Suppressor macrophage treated with lipopolysaccharide for 1 hour (primary cell): ENCODE measurements around the gene SLC46A2.

Experiments
- DNase-seq, 3 donors: peaks; one replicate each; pipeline ENCODE4 v3.0.0-alpha.2; 2020 to 2022

The SLC46A2 gene

DNA sequence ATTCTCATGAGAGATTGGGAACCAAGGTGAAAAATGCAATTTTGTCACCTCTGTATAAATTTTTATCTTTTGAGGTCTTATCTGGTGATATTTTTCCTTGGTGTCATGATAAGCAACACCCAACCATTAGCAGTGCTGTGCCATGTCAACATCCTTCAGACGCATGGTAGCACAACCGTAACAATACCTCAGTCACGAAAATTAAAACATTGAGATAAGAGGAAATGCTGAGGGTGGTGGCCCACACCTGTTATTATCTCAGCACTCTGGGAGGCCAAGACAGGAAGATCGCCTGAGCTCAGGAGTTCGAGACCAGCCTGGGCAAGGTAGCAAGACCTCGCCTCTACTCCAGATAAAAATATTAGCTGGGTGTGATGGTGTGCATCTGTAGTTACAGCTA is 32.7 kb downstream of the SLC46A2 start:
- no peak for DNase-seq

DNA sequence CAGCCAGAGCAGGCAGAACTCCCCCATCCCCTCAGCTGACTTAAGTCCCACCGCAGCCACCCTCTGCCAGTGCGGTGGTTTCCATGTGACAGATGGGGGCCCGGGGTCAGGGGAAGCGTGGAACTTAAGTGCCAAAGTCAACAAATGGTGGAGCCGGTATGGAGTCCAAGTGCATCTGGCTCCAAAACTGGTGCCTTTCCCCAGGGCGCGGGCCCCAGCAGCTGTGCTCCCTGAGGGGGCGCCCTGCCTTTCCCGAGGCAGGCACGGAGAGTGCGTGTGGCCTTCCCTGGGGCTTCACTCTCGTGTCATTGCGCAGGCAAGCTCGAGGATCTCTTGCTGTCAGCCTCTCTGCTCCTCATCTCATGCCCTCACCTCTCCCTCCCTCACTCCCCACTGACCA is 33.8 kb downstream of the SLC46A2 start:
- no peak for DNase-seq

DNA sequence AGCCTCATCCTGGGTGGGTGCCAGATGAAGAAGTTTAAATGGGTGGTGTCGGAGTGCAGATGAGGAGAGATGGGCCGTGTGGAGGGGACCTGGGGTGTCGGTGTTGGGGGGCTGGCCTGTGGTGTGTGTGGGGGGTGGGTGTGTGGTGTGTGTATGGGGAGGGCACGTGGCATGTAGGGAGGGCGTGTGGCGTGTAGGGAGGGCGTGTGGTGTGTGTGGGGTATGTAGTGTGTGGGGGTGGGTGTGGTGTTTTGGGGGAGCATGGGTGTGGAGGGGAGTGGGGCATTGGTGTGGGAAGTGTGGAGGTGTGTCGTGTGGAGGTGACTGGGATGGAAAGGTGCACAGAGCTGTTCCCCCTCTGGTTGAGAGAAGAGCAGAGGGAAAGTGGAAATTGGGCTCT is 34.5 kb downstream of the SLC46A2 start:
- DNase-seq = no peak

GRCh38 chr9:112854657-112855056 is 36.0 kb downstream of the SLC46A2 start:
- DNase-seq = no peak

GRCh38 chr9:112853882-112854585 is 36.6 kb downstream of the SLC46A2 start:
- no peak for DNase-seq

GRCh38 chr9:112852741-112853504 is 37.8 kb downstream of the SLC46A2 start:
- DNase-seq = no peak

- no peak for DNase-seq
These were observed 39.8 kb downstream of the SLC46A2 start for GRCh38 chr9:112850840-112851239.

GRCh38 chr9:112849363-112849922 is 41.2 kb downstream of the SLC46A2 start:
- DNase-seq = peak in 2 of 3 donors; percentile 34 to 35

GRCh38 chr9:112848316-112849151 is 42.1 kb downstream of the SLC46A2 start:
- no peak for DNase-seq

GRCh38 chr9:112846528-112847488 is 43.9 kb downstream of the SLC46A2 start:
- no peak for DNase-seq

DNA sequence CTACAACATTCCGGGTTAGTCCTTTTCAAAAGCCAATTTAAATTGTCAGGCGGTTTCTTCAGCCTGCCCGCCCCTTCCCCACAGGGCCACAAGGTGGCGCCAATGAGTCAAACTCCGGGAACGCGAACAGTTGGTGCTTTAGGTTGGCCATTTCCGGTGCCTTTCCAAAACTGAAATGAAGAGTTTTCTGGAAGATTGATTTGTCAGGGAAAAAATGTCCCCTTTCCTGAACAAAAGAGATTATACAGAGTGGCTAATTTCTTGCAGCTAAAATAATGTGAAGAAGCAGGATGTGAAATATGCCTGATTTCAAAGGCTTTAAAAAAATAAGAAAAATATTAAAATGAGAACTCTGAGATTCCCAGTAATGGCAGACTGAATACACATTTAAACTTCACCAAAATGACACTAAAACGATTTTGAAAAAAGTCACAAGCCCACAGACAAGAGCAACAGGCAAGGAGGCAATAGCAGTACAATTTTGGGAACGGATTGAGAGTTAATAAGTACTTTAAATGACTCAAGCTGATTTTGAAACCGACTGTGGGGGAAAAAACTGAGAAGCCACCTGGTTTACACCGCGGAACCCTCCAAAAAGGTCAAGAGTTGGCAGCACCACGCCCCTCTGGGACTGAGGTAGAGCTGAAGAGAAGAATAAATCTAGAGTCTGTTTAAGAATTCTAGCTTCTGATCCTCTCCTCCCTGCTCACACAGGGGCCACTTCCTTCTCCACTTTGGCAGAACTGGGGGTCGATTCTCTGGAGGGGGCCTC is 45.7 kb downstream of the SLC46A2 start:
- peak; percentile 83 to 89 (median 88) for DNase-seq

DNA sequence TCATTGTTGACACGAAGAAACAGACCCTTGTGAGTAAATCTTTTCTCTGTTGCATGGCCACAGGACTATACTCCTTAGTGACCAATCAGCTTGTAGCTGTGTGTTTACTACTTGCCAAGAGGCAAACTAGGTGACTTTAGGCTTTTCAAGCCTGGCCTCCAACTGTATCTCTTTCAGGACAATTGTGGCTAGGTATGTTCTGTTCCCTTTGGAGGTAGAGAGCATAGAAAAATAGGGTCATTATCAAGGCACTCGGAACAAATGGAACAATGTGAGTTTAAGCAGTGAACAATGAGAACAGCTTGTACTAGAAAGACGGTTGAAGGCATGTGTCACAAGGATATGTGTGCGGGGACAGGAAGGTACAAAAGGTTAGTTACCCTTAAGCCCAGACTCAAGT is 48.1 kb downstream of the SLC46A2 start:
- DNase-seq = no peak

- peak; percentile 40 to 48 (median 44) for DNase-seq
These were observed 49.4 kb downstream of the SLC46A2 start for GRCh38 chr9:112841261-112841660.

- DNase-seq = peak; percentile 77 to 82 (median 78)
These were observed 51.3 kb downstream of the SLC46A2 start for GRCh38 chr9:112839331-112839730.

GRCh38 chr9:112838342-112838741 is 52.3 kb downstream of the SLC46A2 start:
- no peak for DNase-seq

DNA sequence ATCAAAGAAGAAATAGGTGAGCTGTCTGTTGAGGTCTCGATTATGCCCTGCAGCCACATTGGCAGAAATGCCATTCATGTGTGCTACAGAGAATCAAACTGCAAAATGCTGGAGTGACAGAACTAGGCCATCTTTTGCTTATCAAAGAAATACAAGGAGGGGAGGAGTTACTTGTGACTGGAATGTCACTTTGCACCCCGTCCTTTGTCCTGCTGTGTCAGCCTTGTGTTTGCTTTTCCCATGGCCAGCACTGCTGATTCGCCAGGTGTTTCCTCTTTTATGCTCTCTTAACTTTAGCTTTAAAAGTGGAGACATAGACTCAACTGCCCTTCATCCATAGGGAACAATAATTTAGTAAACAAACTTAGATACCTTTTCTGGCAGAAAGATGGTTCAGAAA is 54.3 kb downstream of the SLC46A2 start:
- DNase-seq = no peak

DNA sequence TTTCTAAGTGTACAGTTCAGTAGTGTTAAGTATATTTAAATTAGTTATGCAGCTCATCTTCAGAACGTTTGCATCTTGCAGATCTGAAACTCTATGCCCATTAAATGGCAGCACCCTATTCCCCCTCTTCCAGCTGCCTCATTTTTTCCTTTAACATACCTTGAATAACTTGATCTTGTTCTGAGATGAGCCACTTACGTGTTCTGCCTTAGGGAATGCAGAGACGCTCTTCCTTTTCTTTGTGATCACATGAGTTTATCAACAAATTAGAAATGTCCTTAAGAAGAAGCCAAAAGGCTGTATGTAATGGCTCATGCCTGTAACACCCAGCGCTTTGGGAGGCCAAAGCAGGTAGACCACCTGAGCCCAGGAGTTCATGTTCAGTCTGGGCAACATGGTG is 57.6 kb downstream of the SLC46A2 start:
- no peak for DNase-seq

DNA sequence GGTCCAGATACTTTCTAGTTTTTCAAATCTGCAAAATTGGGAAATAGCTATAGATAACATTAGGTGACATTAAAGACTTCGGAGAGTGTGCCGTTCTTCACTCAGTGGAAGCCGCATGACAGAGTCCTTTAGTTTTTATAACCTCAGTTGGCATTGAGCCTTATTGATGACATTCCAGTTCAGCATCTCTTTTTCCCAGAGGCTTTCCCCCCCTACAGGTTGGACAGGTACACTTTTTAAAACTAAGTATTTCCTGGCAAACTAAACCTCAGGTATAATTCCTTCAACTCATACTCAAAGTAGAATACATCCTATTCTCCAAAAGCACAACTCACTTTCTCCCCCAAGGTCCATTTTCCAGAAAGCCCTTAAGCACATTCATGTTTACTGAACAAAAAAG is 58.7 kb downstream of the SLC46A2 start:
- DNase-seq = no peak

DNA sequence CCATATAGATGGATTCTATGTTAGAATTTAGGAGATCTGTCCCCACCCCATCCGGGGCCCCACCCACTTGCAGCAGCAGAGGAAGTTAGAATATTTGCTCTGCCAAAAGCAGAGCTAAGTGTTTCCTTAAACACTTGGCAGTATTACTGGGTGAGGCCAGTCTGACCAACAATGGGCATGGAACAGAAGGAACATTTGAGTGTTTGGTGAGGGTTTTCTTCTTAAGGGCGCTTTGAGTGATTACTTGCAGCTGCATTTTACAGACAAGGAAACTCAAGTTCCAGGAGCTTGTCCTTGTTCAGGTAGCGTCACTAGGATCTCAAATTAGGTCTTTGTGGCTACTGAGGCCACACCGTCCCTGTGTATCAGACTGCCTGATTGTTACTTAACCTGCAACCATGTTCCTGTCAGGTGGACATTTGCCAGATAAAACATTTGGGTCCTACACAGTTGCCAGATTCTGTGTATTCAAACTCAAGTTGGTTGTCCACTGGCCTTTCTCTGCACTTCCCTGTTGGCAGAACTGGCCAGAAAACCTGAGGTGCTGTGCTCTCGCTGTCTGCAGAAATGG is 59.3 kb downstream of the SLC46A2 start:
- peak; percentile 39 to 64 (median 50) for DNase-seq
